Osteoblast (primary cell): Measurements from ENCODE around the gene RPL36AL. TPM values are rescaled to one million over a fixed set of nuclear protein-coding genes. Genes with fewer than 3 reads are reported as not detected.
A peak's percentile ranks its signal among the peaks of the same experiment; 100 is the strongest.
"Not testable (repeated sequence)": the region's sequence is repeated elsewhere in the genome, so short reads cannot be mapped to it uniquely, and the experiment has no call there.

Source experiments
- DNase-seq: peaks from one replicate; pipeline ENCODE4 v3.0.0; 2011; ENCODE audit warnings: low spot score, mixed read lengths; ENCODE audit not compliant: insufficient read length; ENCODE audit errors: missing footprints
- H2AFZ ChIP-seq: 2 replicates; pipeline ENCODE4 v1.6.0; 2011; ENCODE audit warnings: mild to moderate bottlenecking, low read length
- H3K27ac ChIP-seq: 2 replicates; pipeline ENCODE4 v1.5.1; 2011; ENCODE audit warnings: mild to moderate bottlenecking, low read depth, low read length, moderate library complexity
- H3K27me3 ChIP-seq: 2 replicates; pipeline ENCODE4 v1.6.0; 2012; ENCODE audit warnings: mild to moderate bottlenecking, control low read depth, inconsistent platforms, low read length, moderate library complexity; ENCODE audit not compliant: insufficient read depth
- H3K36me3 ChIP-seq: 2 replicates; pipeline ENCODE4 v1.5.1; 2011; ENCODE audit warnings: mild to moderate bottlenecking, low read length, control low read depth, moderate library complexity; ENCODE audit not compliant: insufficient read depth
- H3K4me1 ChIP-seq: 2 replicates; pipeline ENCODE4 v1.5.1; 2011; ENCODE audit warnings: mild to moderate bottlenecking, low read length, control low read depth, moderate library complexity; ENCODE audit not compliant: insufficient read depth
- H3K4me2 ChIP-seq: 2 replicates; pipeline ENCODE4 v1.6.0; 2011; ENCODE audit warnings: mild to moderate bottlenecking, low read length; ENCODE audit not compliant: insufficient read depth
- H3K4me3 ChIP-seq: fragments of 200-600 bp; sonication (generic); 3 replicates; pipeline ENCODE4 v1.5.1; 2012; ENCODE audit warnings: mild to moderate bottlenecking, low read length, inconsistent platforms; ENCODE audit not compliant: insufficient read depth
- H3K79me2 ChIP-seq: 2 replicates; pipeline ENCODE4 v1.6.0; 2012; ENCODE audit warnings: mild to moderate bottlenecking, low read length, control low read depth, inconsistent platforms; ENCODE audit not compliant: insufficient read depth
- H3K9me3 ChIP-seq: 2 replicates; pipeline ENCODE4 v1.5.1; 2011; ENCODE audit warnings: low read depth, low read length, control low read depth
- H4K20me1 ChIP-seq: 2 replicates; pipeline ENCODE4 v1.6.0; 2012; ENCODE audit warnings: mild to moderate bottlenecking, low read length, control low read depth; ENCODE audit not compliant: insufficient read depth
- total RNA-seq: library from RNA; depleted of rRNA; stranded (reverse); fragments of >200 nt; gene quantifications from 2 replicates; pipeline ENCODE4 v1.2.3, GENCODE V29; 2012
- TF ChIP-seq, protein P1 (sequence below): IDR thresholded peaks from 2 replicates; pipeline ENCODE4 v1.5.1; 2011; ENCODE audit warnings: mild to moderate bottlenecking, low read depth, low read length, moderate library complexity; ENCODE audit errors: extremely low read depth

RPL36AL gene
- total RNA-seq, 1 donor, result 181 TPM

DNA sequence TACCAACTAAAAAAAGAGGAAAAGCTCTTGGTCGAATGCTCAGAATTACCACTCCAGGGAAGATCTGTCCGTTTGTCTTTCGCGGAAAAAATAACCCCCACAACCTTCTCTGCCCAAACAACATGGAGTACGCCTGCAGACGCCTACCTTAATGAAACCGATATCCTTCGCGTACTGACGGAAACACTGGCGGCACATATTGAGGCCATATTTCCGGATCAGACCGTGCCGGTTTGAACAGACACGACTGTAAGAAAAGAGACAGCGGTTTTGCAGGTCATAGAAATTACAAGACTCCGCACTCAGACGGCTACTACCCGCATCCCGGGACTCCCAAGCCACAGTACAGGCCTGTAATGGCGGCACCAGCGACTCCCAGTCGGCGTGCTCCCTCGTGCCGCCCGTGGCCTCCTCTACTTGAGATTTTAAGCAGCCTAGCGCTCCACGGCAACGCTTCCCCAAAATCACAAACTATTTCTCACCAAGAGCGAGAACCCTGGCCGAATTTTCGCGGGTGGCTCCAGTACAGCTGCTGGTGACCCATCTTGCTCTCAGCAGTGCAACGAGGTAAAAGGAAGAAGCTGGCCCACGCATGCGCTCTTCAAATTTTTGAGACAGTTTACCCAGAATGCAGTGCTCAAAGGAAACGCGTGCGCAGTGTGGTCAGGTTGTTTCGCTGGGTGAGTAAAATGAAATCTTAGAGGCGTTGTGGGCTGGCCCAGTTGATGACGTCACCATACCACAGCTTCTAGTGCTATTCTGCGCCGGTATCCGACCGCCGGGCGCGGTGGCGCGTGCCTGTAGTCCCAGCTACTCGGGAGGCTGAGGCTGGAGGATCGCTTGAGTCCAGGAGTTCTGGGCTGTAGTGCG is 34.4 kb downstream of the RPL36AL start, which contains the start of gene RPS29:
RPS29 (minus strand) TSS at position 578 of the 870 bp plus-strand sequence; CDS start at position 544, 34 bp downstream.
- Histone ChIP-seq H3K4me1 (peaks cover 18% of the 10 kb centered on the region), H3K4me2 (peak within 1 kb of the TSS; percentile 82), H3K27ac (peak within 1 kb of the TSS; percentile 93), H3K4me3 (peak within 1 kb of the TSS; percentile 93), H3K79me2 (peaks cover 52% of the 10 kb centered on the region), H3K9me3 (no peaks in the 10 kb centered on the region), H3K27me3 (no peaks in the 10 kb centered on the region), H3K36me3 (peaks cover 31% of the 10 kb centered on the region), H2AFZ (peak within 1 kb of the TSS; percentile 74), H4K20me1 (peaks cover 28% of the 10 kb centered on the region)
- peak; percentile 92 for DNase-seq
- TF ChIP-seq, protein P1, sequence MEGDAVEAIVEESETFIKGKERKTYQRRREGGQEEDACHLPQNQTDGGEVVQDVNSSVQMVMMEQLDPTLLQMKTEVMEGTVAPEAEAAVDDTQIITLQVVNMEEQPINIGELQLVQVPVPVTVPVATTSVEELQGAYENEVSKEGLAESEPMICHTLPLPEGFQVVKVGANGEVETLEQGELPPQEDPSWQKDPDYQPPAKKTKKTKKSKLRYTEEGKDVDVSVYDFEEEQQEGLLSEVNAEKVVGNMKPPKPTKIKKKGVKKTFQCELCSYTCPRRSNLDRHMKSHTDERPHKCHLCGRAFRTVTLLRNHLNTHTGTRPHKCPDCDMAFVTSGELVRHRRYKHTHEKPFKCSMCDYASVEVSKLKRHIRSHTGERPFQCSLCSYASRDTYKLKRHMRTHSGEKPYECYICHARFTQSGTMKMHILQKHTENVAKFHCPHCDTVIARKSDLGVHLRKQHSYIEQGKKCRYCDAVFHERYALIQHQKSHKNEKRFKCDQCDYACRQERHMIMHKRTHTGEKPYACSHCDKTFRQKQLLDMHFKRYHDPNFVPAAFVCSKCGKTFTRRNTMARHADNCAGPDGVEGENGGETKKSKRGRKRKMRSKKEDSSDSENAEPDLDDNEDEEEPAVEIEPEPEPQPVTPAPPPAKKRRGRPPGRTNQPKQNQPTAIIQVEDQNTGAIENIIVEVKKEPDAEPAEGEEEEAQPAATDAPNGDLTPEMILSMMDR, result no peak

DNA sequence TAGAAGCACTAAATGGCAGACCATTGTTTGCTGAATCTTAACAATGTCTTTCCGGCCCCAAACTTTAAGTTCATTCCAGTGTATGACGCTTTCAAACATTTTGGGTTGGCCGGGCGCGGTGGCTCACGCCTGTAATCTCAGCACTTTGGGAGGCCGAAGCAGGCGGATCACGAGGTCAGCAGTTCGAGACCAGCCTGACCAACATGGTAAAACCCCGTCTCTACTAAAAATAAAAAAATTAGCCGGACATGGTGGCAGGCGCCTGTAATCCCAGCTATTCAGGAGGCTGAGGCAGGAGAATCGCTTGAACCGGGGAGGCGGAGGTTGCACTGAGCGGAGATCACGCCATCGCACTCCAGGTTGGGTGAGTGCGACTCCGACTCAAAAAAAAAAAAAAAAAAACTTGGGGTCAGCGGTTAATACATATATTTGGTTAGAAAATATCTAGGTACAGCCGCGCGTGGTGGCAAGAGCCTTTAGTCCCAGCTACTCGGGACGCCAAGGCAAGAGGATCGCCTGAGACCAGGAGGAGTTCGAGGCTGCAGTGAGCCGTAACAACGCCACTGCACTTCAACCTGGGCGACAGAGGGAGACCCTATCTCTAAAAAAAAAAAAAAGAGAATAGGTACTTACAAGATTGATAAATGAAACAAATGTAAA is 35.3 kb downstream of the RPL36AL start:
- H4K20me1 ChIP-seq, result peaks cover 30% of the 10 kb centered on the region

DNA sequence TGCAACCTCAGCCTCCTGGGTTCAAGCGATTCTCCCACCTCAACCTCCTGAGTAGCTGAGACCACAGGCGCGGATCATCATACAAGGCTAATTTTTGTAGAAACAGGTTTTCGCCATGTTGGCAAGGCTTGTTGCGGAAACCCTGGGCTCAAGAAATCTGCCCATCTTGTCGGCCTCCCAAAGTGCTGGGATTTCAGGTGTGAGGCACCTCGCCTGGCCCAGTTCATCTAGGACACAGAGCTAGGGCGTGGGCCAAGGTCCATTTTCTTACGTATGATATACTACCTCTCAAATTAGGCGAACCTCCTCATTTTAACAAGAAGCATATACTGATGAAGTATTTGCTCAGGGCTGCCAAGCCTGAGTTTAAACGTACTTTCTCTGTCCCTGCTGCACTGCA is 36.4 kb downstream of the RPL36AL start:
- no peak for DNase-seq
- H3K4me1 ChIP-seq, result peaks cover 22% of the 10 kb centered on the region
- H2AFZ ChIP-seq, result no peak overlapping the region
- TF ChIP-seq, protein P1, result no peak
- peak overlapping the region; percentile 93 for H3K4me3 ChIP-seq
- peak overlapping the region; percentile 82 for H3K4me2 ChIP-seq
- H4K20me1 ChIP-seq, result peaks cover 39% of the 10 kb centered on the region
- H3K79me2 ChIP-seq, result peaks cover 67% of the 10 kb centered on the region
- H3K27me3 ChIP-seq, result no peaks in the 10 kb centered on the region
- H3K36me3 ChIP-seq, result peaks cover 31% of the 10 kb centered on the region
- no peaks in the 10 kb centered on the region for H3K9me3 ChIP-seq
- H3K27ac ChIP-seq, result peak overlapping the region; percentile 93

More for the DNA sequence above, 35.3 kb downstream of the RPL36AL start:
- DNase-seq, H3K9me3 ChIP-seq, H3K27me3 ChIP-seq, H2AFZ ChIP-seq: not testable (repeated sequence)
- Histone ChIP-seq H3K4me2 (peak overlapping the region; percentile 82), H3K27ac (peak overlapping the region; percentile 93), H3K79me2 (peaks cover 57% of the 10 kb centered on the region), H3K4me3 (peak overlapping the region; percentile 93), H3K36me3 (peaks cover 31% of the 10 kb centered on the region), H3K4me1 (peaks cover 21% of the 10 kb centered on the region)

DNA sequence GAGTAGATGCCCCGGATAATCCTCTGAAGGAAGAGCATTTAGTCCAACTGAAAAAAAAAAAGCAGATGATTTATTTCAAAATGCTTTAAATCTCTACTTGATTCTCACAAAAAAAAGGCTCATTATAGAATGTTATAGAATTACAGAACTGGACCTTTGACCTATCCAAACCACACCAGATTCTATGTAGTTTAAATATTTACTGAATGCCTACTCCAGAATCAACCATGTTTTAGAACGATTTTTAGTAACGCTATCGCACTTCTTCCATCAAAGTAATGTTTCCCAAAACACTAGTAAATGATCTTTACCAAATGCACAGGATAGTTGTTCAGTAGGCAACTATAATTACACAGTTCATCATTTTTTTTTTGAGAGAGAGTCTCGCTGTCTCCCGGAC is 36.8 kb downstream of the RPL36AL start:
- H4K20me1 ChIP-seq, result peaks cover 39% of the 10 kb centered on the region
- no peaks in the 10 kb centered on the region for H3K9me3 ChIP-seq
- no peak for DNase-seq
- TF ChIP-seq, protein P1, result no peak
- no peak overlapping the region for H3K27ac ChIP-seq
- no peaks in the 10 kb centered on the region for H3K27me3 ChIP-seq
- H2AFZ ChIP-seq, result no peak overlapping the region
- peak overlapping the region; percentile 82 for H3K4me2 ChIP-seq
- H3K79me2 ChIP-seq, result peaks cover 67% of the 10 kb centered on the region
- peak overlapping the region; percentile 93 for H3K4me3 ChIP-seq
- H3K36me3 ChIP-seq, result peaks cover 31% of the 10 kb centered on the region
- peaks cover 22% of the 10 kb centered on the region for H3K4me1 ChIP-seq
